Naive thymus-derived CD8-positive, alpha-beta T cell (primary cell): ENCODE measurements around the gene LSM12. TPM values are rescaled to one million over a fixed set of nuclear protein-coding genes. Genes with fewer than 3 reads are reported as not detected.
"Not testable (repeated sequence)": the region's sequence is repeated elsewhere in the genome, so short reads cannot be mapped to it uniquely, and the experiment has no call there.

Experiments used
- ATAC-seq, 2 donors: fragments of 150-1000 bp; cut with Tn5 transposase in 1 of 2; sonication (Bioruptor Pico), chemical (Tn5 transposase) in 1 of 2; 1 replicate in 1 of 2; 2 replicates in 1 of 2; pipeline ENCODE4 v1.10.0; 2021; ENCODE audit warnings: mild to moderate bottlenecking in 2 of 2, moderate library complexity in 2 of 2
- POLR2A ChIA-PET: fragments of 350-600 bp; sonication (Branson Sonifier 250); formaldehyde crosslinking; loops from one replicate; lab custom pipeline; 2021; ENCODE audit warnings: antibody characterized with exemption; lab: Charles Lee
- DNase-seq, 10 donors: peaks; one replicate each; pipeline versions ENCODE4 v3.0.0 to v3.0.0-alpha.2; 2020 to 2022
- H3K27ac Mint-ChIP-seq, 10 donors: one replicate each; pipeline ENCODE4 v1.8.0; 2020 to 2022; ENCODE audit warnings: mild to moderate bottlenecking in 10 of 10, mixed read lengths in 10 of 10, moderate library complexity in 4 of 10, inconsistent platforms in 1 of 10
- H3K27me3 Mint-ChIP-seq, 5 donors: one replicate each; pipeline ENCODE4 v1.8.0; 2021 to 2022; ENCODE audit warnings: mixed read lengths in 5 of 5
- H3K36me3 Mint-ChIP-seq, 3 donors: one replicate each; pipeline ENCODE4 v1.8.0; 2020 to 2022; ENCODE audit warnings: mixed read lengths in 3 of 3, mild to moderate bottlenecking in 2 of 3, inconsistent platforms in 1 of 3
- H3K4me1 Mint-ChIP-seq, 4 donors: one replicate each; pipeline ENCODE4 v1.8.0; 2021 to 2022; ENCODE audit warnings: mixed read lengths in 4 of 4
- H3K4me3 Mint-ChIP-seq, 10 donors: one replicate each; pipeline ENCODE4 v1.8.0; 2020 to 2022; ENCODE audit warnings: mild to moderate bottlenecking in 10 of 10, mixed read lengths in 10 of 10, moderate library complexity in 6 of 10, inconsistent platforms in 1 of 10
- H3K9me3 Mint-ChIP-seq, 9 donors: one replicate each; pipeline ENCODE4 v1.8.0; 2020 to 2022; ENCODE audit warnings: mixed read lengths in 9 of 9, mild to moderate bottlenecking in 3 of 9, inconsistent platforms in 1 of 9, moderate library complexity in 1 of 9
- polyA plus RNA-seq, 3 donors: library from polyadenylated mRNA; unstranded; fragments of 300-500 nt; fragmentation: Illumina TruSeq; gene quantifications; one replicate each; pipeline ENCODE4 v1.2.3, GENCODE V29; 2021
- total RNA-seq, 8 experiments: library from RNA in 2 of 8; stranded (reverse) in 2 of 8; gene quantifications; one replicate each; pipeline ENCODE4 v1.2.3 and lab custom pipeline; 2021 to 2026

Gene LSM12
- total and polyA plus RNA-seq, 5 experiments from 2014 or later, result 33.3 to 82.6 (median 63.4) TPM

- Mint-ChIP-seq H3K36me3 (peaks cover 0 to 62% (median 3%) of the 10 kb centered on the region in 3 donors), H3K4me1 (peaks cover 0 to 15% (median 10%) of the 10 kb centered on the region in 4 donors), H3K27ac (peak overlapping the region in 3 of 10 donors; percentile 41 to 63 (median 58))
- POLR2A ChIA-PET, result interaction anchor here (0.7 kb wide), 1 partner anchor 320 kb away, joined by 3 read pairs; no protein-coding TSS in a partner anchor
- not testable (repeated sequence) for DNase-seq, H3K4me3 Mint-ChIP-seq, ATAC-seq, H3K9me3 Mint-ChIP-seq, H3K27me3 Mint-ChIP-seq
Measured at GRCh38 chr17:44046893-44047292, 19.6 kb downstream of the LSM12 start.

DNA sequence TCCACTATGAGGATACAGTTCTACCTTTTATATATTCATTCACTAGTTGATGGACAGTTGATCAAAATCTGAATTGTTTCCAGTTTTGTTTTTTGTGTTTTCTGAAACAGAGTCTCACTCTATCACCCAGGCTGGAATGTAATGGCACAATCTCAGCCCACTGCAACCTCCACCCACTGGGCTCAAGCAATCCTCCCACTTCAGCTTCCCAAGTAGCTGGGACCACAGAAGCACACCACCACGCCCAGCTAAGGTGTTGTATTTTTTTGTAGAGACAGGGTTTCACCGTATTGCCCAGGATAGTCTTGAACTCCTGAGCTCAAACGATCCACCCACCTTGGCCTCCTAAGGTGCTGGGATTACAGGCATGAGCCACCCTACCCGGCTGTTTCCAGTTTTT is 21.0 kb downstream of the LSM12 start:
- Mint-ChIP-seq H3K27ac (peak overlapping the region in 1 of 10 donors; percentile 7), H3K4me1 (peaks cover 6 to 24% (median 18%) of the 10 kb centered on the region in 4 donors), H3K4me3 (no peak overlapping the region), H3K36me3 (peaks cover 0 to 51% (median 3%) of the 10 kb centered on the region in 3 donors), H3K27me3 (no peaks in the 10 kb centered on the region), H3K9me3 (no peaks in the 10 kb centered on the region)
- no peak for DNase-seq
- ATAC-seq, result no peak
- POLR2A ChIA-PET, result no interaction called here

- Mint-ChIP-seq H3K27ac (peak overlapping the region in 4 of 10 donors; percentile 3 to 51 (median 24)), H3K27me3 (no peaks in the 10 kb centered on the region), H3K4me1 (peaks cover 6 to 27% (median 20%) of the 10 kb centered on the region in 4 donors), H3K9me3 (no peaks in the 10 kb centered on the region), H3K4me3 (no peak overlapping the region), H3K36me3 (peaks cover 0 to 49% (median 3%) of the 10 kb centered on the region in 3 donors)
- DNase-seq (no peak), ATAC-seq (no peak)
- POLR2A ChIA-PET, result interaction anchor here (0.6 to 0.7 kb wide), 2 partner anchors 79 to 120 kb away, joined by 3 read pairs; partner anchors contain the start of gene HDAC5
Measured at GRCh38 chr17:44044071-44044470, 22.4 kb downstream of the LSM12 start.

DNA sequence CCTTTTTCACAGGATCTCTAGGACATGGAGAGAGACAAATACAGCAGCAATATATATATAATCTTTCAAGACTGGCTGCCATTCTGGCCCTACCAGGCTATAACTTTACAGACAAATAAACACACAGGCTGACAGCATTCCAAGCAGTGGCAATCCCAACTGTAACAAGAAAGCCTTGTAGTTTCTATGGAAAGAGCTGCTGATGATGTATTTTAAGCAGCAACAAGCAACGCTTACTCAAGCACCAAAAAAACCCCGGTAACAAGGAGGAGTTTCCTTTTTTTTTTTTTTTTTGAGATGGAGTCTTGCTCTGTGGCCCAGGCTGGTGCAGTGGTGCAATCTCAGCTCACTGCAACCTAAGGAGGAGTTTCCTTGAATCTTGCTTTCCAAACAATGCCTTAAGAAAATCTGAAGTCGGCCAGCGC is 23.2 kb downstream of the LSM12 start:
- Mint-ChIP-seq H3K27me3 (no peaks in the 10 kb centered on the region), H3K4me3 (no peak overlapping the region), H3K9me3 (no peaks in the 10 kb centered on the region), H3K4me1 (peaks cover 6 to 26% (median 19%) of the 10 kb centered on the region in 4 donors), H3K27ac (peak overlapping the region in 3 of 10 donors; percentile 53 to 83 (median 74)), H3K36me3 (peaks cover 0 to 48% (median 3%) of the 10 kb centered on the region in 3 donors)
- POLR2A ChIA-PET, result interaction anchor here (0.6 kb wide), 1 partner anchor 80 kb away, joined by 3 read pairs; the partner anchor contains the start of gene HDAC5
- ATAC-seq (no peak), DNase-seq (no peak)

DNA sequence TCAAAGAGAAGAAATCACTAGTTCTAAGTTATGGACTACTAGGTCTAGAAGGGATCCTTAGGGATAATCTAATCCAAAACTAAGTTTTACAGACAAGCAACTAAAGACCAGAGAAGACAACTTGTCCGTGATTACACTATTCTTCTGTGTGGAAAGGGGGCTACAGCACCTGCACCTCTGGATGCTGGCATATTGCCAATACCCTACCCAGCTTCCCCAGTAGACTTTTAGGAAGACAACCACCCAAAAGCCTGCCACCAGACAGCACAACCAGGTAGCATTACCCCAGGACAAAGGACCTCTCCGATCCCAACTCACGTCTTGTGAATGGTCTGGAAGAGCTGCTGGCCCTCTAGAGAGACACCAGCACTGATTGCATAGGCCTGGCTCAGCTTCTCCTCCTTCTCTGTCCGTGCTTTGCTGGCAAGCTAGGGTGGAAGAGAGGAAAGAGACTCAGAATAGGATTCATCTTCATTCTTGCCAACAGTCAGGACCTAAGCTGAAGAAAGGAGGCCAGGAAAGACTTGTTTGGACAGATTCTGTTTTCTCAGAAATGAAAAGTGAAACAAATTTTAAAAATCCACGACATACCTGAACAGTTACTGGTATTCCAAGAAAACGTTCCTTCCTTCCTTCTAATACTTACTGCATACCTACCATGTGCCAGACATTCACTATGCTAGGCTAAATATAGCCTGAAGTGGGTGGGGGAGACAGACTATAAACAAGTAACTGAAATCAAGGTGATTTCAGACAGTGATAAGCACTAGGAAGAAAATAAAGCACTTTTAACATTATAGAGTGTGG is 26.4 kb downstream of the LSM12 start:
- H3K27ac Mint-ChIP-seq, result peak overlapping the region in 1 of 10 donors; percentile 28
- no peaks in the 10 kb centered on the region for H3K9me3 Mint-ChIP-seq
- no peak for DNase-seq
- no peak overlapping the region for H3K4me3 Mint-ChIP-seq
- peaks cover 6 to 20% (median 18%) of the 10 kb centered on the region in 4 donors for H3K4me1 Mint-ChIP-seq
- peaks cover 0 to 61% (median 0%) of the 10 kb centered on the region in 3 donors for H3K36me3 Mint-ChIP-seq
- no peak for ATAC-seq
- H3K27me3 Mint-ChIP-seq, result no peaks in the 10 kb centered on the region
- POLR2A ChIA-PET, result interaction anchor here (0.7 kb wide), 1 partner anchor 420 kb away, joined by 5 read pairs; no protein-coding TSS in a partner anchor

DNA sequence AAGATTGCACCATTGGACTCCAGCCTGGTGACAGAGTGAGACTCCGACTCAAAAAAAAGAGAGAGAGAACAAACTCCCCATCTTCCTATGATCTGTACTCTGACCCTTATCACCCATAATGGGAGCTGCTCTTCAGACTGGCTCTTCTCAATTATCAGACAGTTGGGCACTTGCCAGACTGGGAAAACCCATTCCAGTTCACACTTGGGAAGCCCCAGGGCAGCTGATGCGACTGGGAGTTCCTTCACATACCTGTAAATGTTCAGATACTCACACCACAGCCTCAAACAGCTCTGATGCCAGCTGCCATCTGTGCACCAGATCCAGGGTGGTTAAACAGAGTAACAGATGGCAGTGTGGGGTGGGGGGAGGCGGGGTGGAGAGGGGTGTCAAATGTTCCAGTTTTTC is 27.9 kb downstream of the LSM12 start:
- ATAC-seq (no peak), DNase-seq (no peak)
- Mint-ChIP-seq H3K4me3 (no peak overlapping the region), H3K9me3 (no peaks in the 10 kb centered on the region), H3K36me3 (peaks cover 0 to 61% (median 1%) of the 10 kb centered on the region in 3 donors), H3K27ac (peak overlapping the region in 1 of 10 donors; percentile 62), H3K27me3 (no peaks in the 10 kb centered on the region), H3K4me1 (peaks cover 11 to 22% (median 20%) of the 10 kb centered on the region in 4 donors)
- POLR2A ChIA-PET, result interaction anchor here (0.8 kb wide), 1 partner anchor 11 kb away, joined by 4 read pairs; no protein-coding TSS in a partner anchor

GRCh38 chr17:44037471-44037870 is 29.0 kb downstream of the LSM12 start:
- Mint-ChIP-seq H3K4me1 (peaks cover 11 to 20% (median 18%) of the 10 kb centered on the region in 4 donors), H3K36me3 (peaks cover 0 to 64% (median 1%) of the 10 kb centered on the region in 3 donors), H3K9me3 (no peaks in the 10 kb centered on the region), H3K27me3 (no peaks in the 10 kb centered on the region), H3K27ac (peak overlapping the region in 1 of 10 donors; percentile 9), H3K4me3 (peak overlapping the region in 1 of 10 donors; percentile 54)
- DNase-seq, result no peak
- no peak for ATAC-seq
- POLR2A ChIA-PET, result no interaction called here

GRCh38 chr17:44034688-44035087 is 31.8 kb downstream of the LSM12 start:
- H3K4me1 Mint-ChIP-seq, H3K27ac Mint-ChIP-seq, ATAC-seq, POLR2A ChIA-PET, H3K9me3 Mint-ChIP-seq, DNase-seq, H3K27me3 Mint-ChIP-seq, H3K4me3 Mint-ChIP-seq: not testable (repeated sequence)
- peaks cover 0 to 72% (median 4%) of the 10 kb centered on the region in 3 donors for H3K36me3 Mint-ChIP-seq

DNA sequence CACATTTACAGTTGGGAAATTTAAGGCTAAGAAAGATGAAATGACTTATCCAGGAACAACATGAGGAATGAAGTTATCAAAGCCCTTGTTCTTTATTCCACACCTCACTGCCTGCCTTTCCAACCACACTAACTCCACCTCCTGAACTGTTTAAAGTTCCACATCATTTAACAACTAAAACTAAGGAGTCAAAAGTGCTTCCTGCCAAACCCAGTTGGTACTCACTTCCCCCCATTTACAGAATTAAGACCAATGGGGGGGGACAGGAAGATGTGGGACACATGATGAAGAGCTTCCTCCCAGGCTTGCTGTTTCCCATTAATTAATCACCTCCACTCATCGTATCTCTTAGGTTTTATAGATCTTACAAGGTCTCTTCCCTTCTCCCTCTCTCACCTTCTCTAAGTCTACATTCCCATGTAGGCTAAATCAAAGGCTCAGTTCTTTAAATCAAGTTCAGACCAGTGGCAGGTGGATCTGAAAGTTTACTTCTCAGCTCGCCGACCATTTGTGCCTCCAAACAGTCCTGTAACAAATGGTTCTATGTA is 32.5 kb downstream of the LSM12 start:
- H3K9me3 Mint-ChIP-seq, result no peaks in the 10 kb centered on the region
- peak overlapping the region in 3 of 10 donors; percentile 25 to 61 (median 44) for H3K27ac Mint-ChIP-seq
- ATAC-seq, result no peak
- H3K4me3 Mint-ChIP-seq, result no peak overlapping the region
- peaks cover 0 to 70% (median 4%) of the 10 kb centered on the region in 3 donors for H3K36me3 Mint-ChIP-seq
- peaks cover 7 to 9% (median 7%) of the 10 kb centered on the region in 4 donors for H3K4me1 Mint-ChIP-seq
- no peaks in the 10 kb centered on the region for H3K27me3 Mint-ChIP-seq
- DNase-seq, result no peak
- POLR2A ChIA-PET, result no interaction called here

DNA sequence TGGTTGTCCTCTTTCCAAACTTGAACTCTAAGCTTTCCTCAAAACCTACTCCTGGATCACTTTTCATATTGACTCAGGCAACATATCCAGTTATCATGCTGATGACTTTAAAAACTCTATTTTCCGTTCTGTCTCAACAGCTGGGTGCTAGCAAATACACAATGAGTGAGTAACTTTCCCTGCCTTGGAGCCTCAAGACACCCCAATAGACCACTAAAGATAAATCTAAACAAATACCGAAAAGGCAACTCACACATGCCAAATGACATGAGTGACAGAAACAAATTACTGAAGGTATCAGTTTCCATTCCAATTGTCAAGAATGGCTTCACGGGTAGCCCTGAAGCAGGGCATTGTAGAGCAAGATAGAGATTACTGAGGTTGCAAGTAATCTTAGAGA is 36.0 kb downstream of the LSM12 start:
- peaks cover 0 to 44% (median 4%) of the 10 kb centered on the region in 3 donors for H3K36me3 Mint-ChIP-seq
- DNase-seq, result no peak
- no peak overlapping the region for H3K4me3 Mint-ChIP-seq
- POLR2A ChIA-PET, result interaction anchor here (0.6 kb wide), 1 partner anchor 11 kb away, joined by 3 read pairs; no protein-coding TSS in a partner anchor
- H3K27ac Mint-ChIP-seq, result peak overlapping the region in 1 of 10 donors; percentile 17
- no peaks in the 10 kb centered on the region for H3K9me3 Mint-ChIP-seq
- peaks cover 7 to 9% (median 7%) of the 10 kb centered on the region in 4 donors for H3K4me1 Mint-ChIP-seq
- no peaks in the 10 kb centered on the region for H3K27me3 Mint-ChIP-seq
- no peak for ATAC-seq

DNA sequence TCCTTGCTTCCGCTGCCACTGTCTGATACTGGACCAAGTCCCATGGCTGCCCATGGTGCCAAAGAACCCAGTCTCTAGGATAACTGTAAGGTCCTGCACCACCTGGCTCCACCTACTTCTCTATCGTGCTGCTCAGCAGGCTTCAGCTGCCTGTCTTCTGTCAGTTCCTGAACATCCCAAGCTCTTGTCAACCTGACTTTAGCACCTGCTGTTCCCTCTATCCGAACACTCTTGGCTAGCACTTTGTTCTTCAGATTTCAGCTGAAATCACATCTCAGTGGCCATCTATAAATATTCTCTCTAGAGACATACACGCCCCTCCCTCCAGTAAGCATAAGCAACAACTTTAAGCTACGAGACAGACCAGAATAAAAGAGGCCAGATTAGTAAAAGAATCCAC is 36.7 kb downstream of the LSM12 start:
- H3K27ac Mint-ChIP-seq, result peak overlapping the region in 5 of 10 donors; percentile 1 to 68 (median 21)
- H3K4me3 Mint-ChIP-seq, result no peak overlapping the region
- ATAC-seq, result no peak
- peaks cover 0 to 41% (median 4%) of the 10 kb centered on the region in 3 donors for H3K36me3 Mint-ChIP-seq
- no peak for DNase-seq
- H3K9me3 Mint-ChIP-seq, result no peaks in the 10 kb centered on the region
- H3K27me3 Mint-ChIP-seq, result no peaks in the 10 kb centered on the region
- peaks cover 7 to 9% (median 7%) of the 10 kb centered on the region in 4 donors for H3K4me1 Mint-ChIP-seq
- POLR2A ChIA-PET, result no interaction called here

- H3K27me3 Mint-ChIP-seq, result no peaks in the 10 kb centered on the region
- no peaks in the 10 kb centered on the region for H3K9me3 Mint-ChIP-seq
- no peak overlapping the region for H3K4me3 Mint-ChIP-seq
- peaks cover 0 to 2% (median 0%) of the 10 kb centered on the region in 4 donors for H3K4me1 Mint-ChIP-seq
- DNase-seq, result no peak
- POLR2A ChIA-PET, result no interaction called here
- peak overlapping the region in 1 of 10 donors; percentile 46 for H3K27ac Mint-ChIP-seq
- peaks cover 0 to 8% (median 0%) of the 10 kb centered on the region in 3 donors for H3K36me3 Mint-ChIP-seq
- no peak for ATAC-seq
Measured at GRCh38 chr17:44024853-44025252, 41.6 kb downstream of the LSM12 start.
